Astrocyte (in vitro differentiated cells and primary cell): Measurements from ENCODE around the gene CTNND2. TPM values are rescaled to one million over a fixed set of nuclear protein-coding genes. Genes with fewer than 3 reads are reported as not detected.

Experiments used
- DNase-seq: peaks from one replicate; pipeline ENCODE4 v3.0.0-alpha.2; 2010; ENCODE audit warnings: low read depth
- FAIRE-seq: peaks from 2 replicates; lab custom pipeline; 2011; peaks lifted over from hg19 to GRCh38; lab: Jason Lieb, UNC
- H2AFZ ChIP-seq: 2 replicates; pipeline ENCODE4 v1.6.0; 2012; ENCODE audit warnings: low read depth, low read length, inconsistent platforms
- H3K27ac ChIP-seq: 2 replicates; pipeline ENCODE4 v1.5.1; 2011; ENCODE audit warnings: low read depth, low read length, inconsistent platforms
- H3K27me3 ChIP-seq: 2 replicates; pipeline ENCODE4 v1.6.0; 2011; ENCODE audit warnings: low read length, inconsistent platforms; ENCODE audit not compliant: insufficient read depth
- H3K36me3 ChIP-seq: 2 replicates; pipeline ENCODE4 v1.5.1; 2011; ENCODE audit warnings: low read length, inconsistent platforms; ENCODE audit not compliant: insufficient read depth
- H3K4me1 ChIP-seq: 2 replicates; pipeline ENCODE4 v1.5.1; 2011; ENCODE audit warnings: low read length, inconsistent platforms; ENCODE audit not compliant: insufficient read depth
- H3K4me2 ChIP-seq: 2 replicates; pipeline ENCODE4 v1.6.0; 2012; ENCODE audit warnings: low read length, inconsistent platforms
- H3K4me3 ChIP-seq: 2 replicates; pipeline ENCODE4 v1.5.1; 2011; ENCODE audit warnings: low read depth, mild to moderate bottlenecking, low read length, inconsistent platforms; ENCODE audit not compliant: insufficient read depth
- H3K79me2 ChIP-seq: 2 replicates; pipeline ENCODE4 v1.6.0; 2012; ENCODE audit warnings: mild to moderate bottlenecking, low read length, inconsistent platforms; ENCODE audit not compliant: insufficient read depth
- H3K9ac ChIP-seq: 2 replicates; pipeline ENCODE4 v1.6.0; 2012; ENCODE audit warnings: mild to moderate bottlenecking, low read length, inconsistent platforms
- H3K9me3 ChIP-seq: 2 replicates; pipeline ENCODE4 v1.5.1; 2012; ENCODE audit warnings: low read depth, mild to moderate bottlenecking, low read length, inconsistent platforms; ENCODE audit not compliant: insufficient read depth
- H4K20me1 ChIP-seq: 2 replicates; pipeline ENCODE4 v1.6.0; 2012; ENCODE audit warnings: low read length, inconsistent platforms; ENCODE audit not compliant: insufficient read depth
- H3K27ac Mint-ChIP-seq: one replicate; pipeline ENCODE4 v1.8.0; 2021; ENCODE audit warnings: mild to moderate bottlenecking, mixed read lengths; ENCODE audit not compliant: unreplicated experiment
- H3K27me3 Mint-ChIP-seq: one replicate; pipeline ENCODE4 v1.8.0; 2021; ENCODE audit warnings: low read depth, mixed read lengths; ENCODE audit not compliant: unreplicated experiment
- H3K36me3 Mint-ChIP-seq: one replicate; pipeline ENCODE4 v1.8.0; 2021; ENCODE audit warnings: low read depth, mixed read lengths; ENCODE audit not compliant: unreplicated experiment
- H3K4me1 Mint-ChIP-seq: one replicate; pipeline ENCODE4 v1.8.0; 2021; ENCODE audit warnings: low read depth, mixed read lengths; ENCODE audit not compliant: unreplicated experiment
- H3K4me3 Mint-ChIP-seq: one replicate; pipeline ENCODE4 v1.8.0; 2021; ENCODE audit warnings: mild to moderate bottlenecking, moderate library complexity, mixed read lengths; ENCODE audit not compliant: unreplicated experiment
- H3K9me3 Mint-ChIP-seq: one replicate; pipeline ENCODE4 v1.8.0; 2021; ENCODE audit warnings: mild to moderate bottlenecking, mixed read lengths; ENCODE audit not compliant: unreplicated experiment
- CTCF ChIP-seq: IDR thresholded peaks from 2 replicates; pipeline ENCODE4 v1.5.1; 2011; ENCODE audit warnings: low read depth, mild to moderate bottlenecking, inconsistent platforms, low read length, moderate library complexity; ENCODE audit not compliant: insufficient read depth
- EZH2 ChIP-seq: IDR thresholded peaks from 2 replicates; pipeline ENCODE4 v1.6.1; 2012; ENCODE audit warnings: mild to moderate bottlenecking, low read length, inconsistent platforms; ENCODE audit not compliant: insufficient read depth
- total RNA-seq: library from RNA; stranded (reverse); gene quantifications from 2 replicates; pipeline ENCODE4 v1.2.1, GENCODE V29; 2021

CTNND2 gene
- total RNA-seq, 1 donor from 2014 or later = 4.5 TPM

DNA sequence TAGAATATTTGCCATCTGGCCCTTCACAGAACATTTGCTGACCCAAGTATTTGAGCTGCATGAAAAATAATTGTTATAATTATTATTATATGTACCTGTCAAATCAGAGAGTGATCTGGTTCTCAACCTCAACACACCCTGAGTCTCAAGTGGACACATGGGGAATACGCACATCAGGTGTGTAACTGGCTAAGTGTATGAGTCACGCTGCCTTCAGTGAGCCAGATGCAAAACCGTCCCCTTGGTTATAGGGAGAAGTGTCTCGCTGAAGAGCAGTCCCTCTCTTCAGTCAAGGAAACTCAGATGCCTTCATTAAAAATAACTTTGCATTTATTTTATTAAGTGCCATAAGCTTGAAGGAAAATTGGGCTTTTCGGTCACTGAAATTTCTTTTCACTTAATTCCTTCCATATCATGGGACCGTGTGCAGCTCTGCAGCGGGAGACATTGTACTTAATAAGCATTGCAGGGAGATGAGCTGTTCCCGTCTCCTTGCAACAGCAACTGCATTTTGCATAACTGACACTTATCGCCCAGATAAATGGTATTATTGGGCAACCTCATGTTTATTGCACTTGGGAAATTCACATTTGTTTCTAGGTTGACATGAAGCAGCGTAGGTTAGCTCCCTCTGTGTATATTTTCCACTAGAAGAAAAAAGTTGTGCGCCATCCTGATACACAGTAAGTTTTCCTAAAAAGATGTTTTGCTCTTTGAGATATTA, 630.9 kb downstream of the CTNND2 start:
- Histone ChIP-seq H2AFZ (no peak overlapping the region), H3K79me2 (no peaks in the 10 kb centered on the region), H3K27ac (no peak overlapping the region), H4K20me1 (no peaks in the 10 kb centered on the region), H3K4me3 (no peak overlapping the region), H3K36me3 (no peaks in the 10 kb centered on the region), H3K4me2 (no peak overlapping the region), H3K27me3 (no peaks in the 10 kb centered on the region), H3K4me1 (no peaks in the 10 kb centered on the region), H3K9ac (no peak overlapping the region), H3K9me3 (no peaks in the 10 kb centered on the region)
- H3K27me3 Mint-ChIP-seq = peaks cover 3% of the 10 kb centered on the region
- H3K4me3 Mint-ChIP-seq = no peak overlapping the region
- FAIRE-seq = no peak
- H3K27ac Mint-ChIP-seq = no peak overlapping the region
- no peaks in the 10 kb centered on the region for H3K9me3 Mint-ChIP-seq
- no peaks in the 10 kb centered on the region for H3K36me3 Mint-ChIP-seq
- peak; percentile 54 for DNase-seq
- no peaks in the 10 kb centered on the region for H3K4me1 Mint-ChIP-seq
- TF ChIP-seq CTCF (no peak), EZH2 (no peak)

- no peak for FAIRE-seq
- no peak for TF ChIP-seq EZH2
- TF ChIP-seq CTCF = no peak
- Mint-ChIP-seq H3K27ac (no peak overlapping the region), H3K4me1 (no peaks in the 10 kb centered on the region), H3K27me3 (no peaks in the 10 kb centered on the region), H3K36me3 (no peaks in the 10 kb centered on the region), H3K9me3 (no peaks in the 10 kb centered on the region), H3K4me3 (no peak overlapping the region)
- Histone ChIP-seq H3K36me3 (no peaks in the 10 kb centered on the region), H3K79me2 (no peaks in the 10 kb centered on the region), H3K4me1 (no peaks in the 10 kb centered on the region), H2AFZ (no peak overlapping the region), H3K4me3 (no peak overlapping the region), H3K27ac (no peak overlapping the region), H4K20me1 (no peaks in the 10 kb centered on the region), H3K27me3 (no peaks in the 10 kb centered on the region), H3K9me3 (no peaks in the 10 kb centered on the region), H3K9ac (no peak overlapping the region), H3K4me2 (no peak overlapping the region)
- DNase-seq = no peak
Measured at GRCh38 chr5:11269515-11269914, 634.7 kb downstream of the CTNND2 start.

GRCh38 chr5:11268891-11269290, 635.4 kb downstream of the CTNND2 start:
- no peaks in the 10 kb centered on the region for H3K9me3 ChIP-seq
- H3K4me2 ChIP-seq = no peak overlapping the region
- Mint-ChIP-seq H3K4me3 (no peak overlapping the region), H3K36me3 (no peaks in the 10 kb centered on the region), H3K27ac (no peak overlapping the region), H3K27me3 (no peaks in the 10 kb centered on the region), H3K9me3 (no peaks in the 10 kb centered on the region), H3K4me1 (no peaks in the 10 kb centered on the region)
- TF ChIP-seq CTCF = no peak
- no peak for TF ChIP-seq EZH2
- H3K36me3 ChIP-seq = no peaks in the 10 kb centered on the region
- FAIRE-seq (no peak), DNase-seq (no peak)
- H3K79me2 ChIP-seq = no peaks in the 10 kb centered on the region
- H3K4me1 ChIP-seq = no peaks in the 10 kb centered on the region
- no peak overlapping the region for H2AFZ ChIP-seq
- no peak overlapping the region for H3K27ac ChIP-seq
- no peak overlapping the region for H3K4me3 ChIP-seq
- H3K9ac ChIP-seq = no peak overlapping the region
- H4K20me1 ChIP-seq = no peaks in the 10 kb centered on the region
- no peaks in the 10 kb centered on the region for H3K27me3 ChIP-seq
